ENCODE results near the gene ADAMTSL1.

- no peak for TF ChIP-seq POLR2A (IDR thresholded peaks at IDR 0.05)
- no peak for TF ChIP-seq CTCF (IDR thresholded peaks at IDR 0.05)
Observed at GRCh38 chr9:18923167-18923566, 449.2 kb downstream of the ADAMTSL1 start.
